ENCODE data around the gene PDP2. TPM values are rescaled to one million over a fixed set of nuclear protein-coding genes. Genes with fewer than 3 reads are reported as not detected.

Gene PDP2
- total RNA-seq, 1 donor from 2014 or later, result 18.3 TPM

- no peak for TF ChIP-seq CTCF (IDR thresholded peaks at IDR 0.05; ENCODE audit: partially characterized antibody, unreplicated experiment)
- DNase-seq, result no peak
- Mint-ChIP-seq H3K27me3 (ENCODE audit: unreplicated experiment) (peaks cover 14% of the 10 kb centered on the region), H3K9me3 (ENCODE audit: unreplicated experiment) (peaks cover 9% of the 10 kb centered on the region), H3K4me3 (ENCODE audit: unreplicated experiment) (no peak overlapping the region), H3K4me1 (ENCODE audit: low read depth, unreplicated experiment) (peaks cover 12% of the 10 kb centered on the region), H3K27ac (ENCODE audit: unreplicated experiment) (no peak overlapping the region), H3K36me3 (ENCODE audit: unreplicated experiment) (no peaks in the 10 kb centered on the region)
These were observed 47.8 kb downstream of the PDP2 start for GRCh38 chr16:66927918-66928649.

- no peak overlapping the region for H3K27ac Mint-ChIP-seq (ENCODE audit: unreplicated experiment)
- H3K4me1 Mint-ChIP-seq (ENCODE audit: low read depth, unreplicated experiment), result peaks cover 12% of the 10 kb centered on the region
- peaks cover 10% of the 10 kb centered on the region for H3K27me3 Mint-ChIP-seq (ENCODE audit: unreplicated experiment)
- H3K36me3 Mint-ChIP-seq (ENCODE audit: unreplicated experiment), result no peaks in the 10 kb centered on the region
- TF ChIP-seq CTCF (IDR thresholded peaks at IDR 0.05; ENCODE audit: partially characterized antibody, unreplicated experiment), result no peak
- DNase-seq, result no peak
- peaks cover 6% of the 10 kb centered on the region for H3K9me3 Mint-ChIP-seq (ENCODE audit: unreplicated experiment)
- H3K4me3 Mint-ChIP-seq (ENCODE audit: unreplicated experiment), result no peak overlapping the region
These were observed 48.5 kb downstream of the PDP2 start for GRCh38 chr16:66928702-66929388.

- Mint-ChIP-seq H3K27me3 (ENCODE audit: unreplicated experiment) (peaks cover 12% of the 10 kb centered on the region), H3K4me1 (ENCODE audit: low read depth, unreplicated experiment) (peaks cover 10% of the 10 kb centered on the region), H3K4me3 (ENCODE audit: unreplicated experiment) (no peak overlapping the region), H3K36me3 (ENCODE audit: unreplicated experiment) (no peaks in the 10 kb centered on the region), H3K27ac (ENCODE audit: unreplicated experiment) (no peak overlapping the region), H3K9me3 (ENCODE audit: unreplicated experiment) (peaks cover 5% of the 10 kb centered on the region)
- no peak for TF ChIP-seq CTCF (IDR thresholded peaks at IDR 0.05; ENCODE audit: partially characterized antibody, unreplicated experiment)
- DNase-seq, result no peak
These were observed 49.9 kb downstream of the PDP2 start for GRCh38 chr16:66930189-66930588.

- Mint-ChIP-seq H3K4me3 (ENCODE audit: unreplicated experiment) (no peak overlapping the region), H3K27me3 (ENCODE audit: unreplicated experiment) (peaks cover 8% of the 10 kb centered on the region), H3K27ac (ENCODE audit: unreplicated experiment) (no peak overlapping the region)
These were observed 51.4 kb downstream of the PDP2 start for GRCh38 chr16:66931665-66932064.

More at GRCh38 chr16:66931665-66932064, 51.4 kb downstream of the PDP2 start:
- Mint-ChIP-seq H3K4me1 (ENCODE audit: low read depth, unreplicated experiment) (peaks cover 8% of the 10 kb centered on the region), H3K36me3 (ENCODE audit: unreplicated experiment) (no peaks in the 10 kb centered on the region), H3K9me3 (ENCODE audit: unreplicated experiment) (peaks cover 5% of the 10 kb centered on the region)
- no peak for DNase-seq
- TF ChIP-seq CTCF (IDR thresholded peaks at IDR 0.05; ENCODE audit: partially characterized antibody, unreplicated experiment), result no peak

Measured in glutamatergic neuron (in vitro differentiated cells).